HL-60 (cell line): ENCODE data around the gene XXYLT1.
"Not testable (repeated sequence)": the region's sequence is repeated elsewhere in the genome, so short reads cannot be mapped to it uniquely, and the experiment has no call there.

Source experiments
- DNase-seq, 2 experiments: peaks; one replicate each; pipeline ENCODE4 v3.0.0-alpha.2; 2010 to 2020; ENCODE audit warnings: low read depth in 1 of 2, low spot score in 1 of 2
- H3K27ac ChIP-seq: fragments of 250-450 bp; sonication (Bioruptor Pico); replicated peaks from 2 replicates; pipeline ENCODE4 v1.5.1; 2020; ENCODE audit warnings: mild to moderate bottlenecking, moderate library complexity
- H3K27me3 ChIP-seq: fragments of 250-450 bp; sonication (Bioruptor Pico); 2 replicates; pipeline ENCODE4 v1.5.1; 2021; ENCODE audit warnings: mild to moderate bottlenecking, moderate library complexity; ENCODE audit not compliant: insufficient read depth, poor library complexity, severe bottlenecking
- H3K4me3 ChIP-seq: replicated peaks from 2 replicates; pipeline ENCODE4 v1.5.1; 2011; ENCODE audit warnings: mild to moderate bottlenecking, control low read depth, low read length; ENCODE audit not compliant: insufficient read depth
- CTCF ChIP-seq: IDR thresholded peaks from one replicate; pipeline ENCODE4 v1.5.1; 2011; ENCODE audit warnings: low read length, control low read depth, inconsistent platforms; ENCODE audit not compliant: insufficient read depth
- GABPA ChIP-seq: IDR thresholded peaks from 2 replicates; pipeline ENCODE4 v1.6.1; 2012; ENCODE audit warnings: low read depth
- POLR2AphosphoS5 ChIP-seq: IDR thresholded peaks from 2 replicates; pipeline ENCODE4 v1.6.1; 2012; ENCODE audit warnings: low read depth
- REST ChIP-seq: IDR thresholded peaks from 2 replicates; pipeline ENCODE4 v1.6.1; 2012; ENCODE audit warnings: low read depth; ENCODE audit not compliant: insufficient replicate concordance
- SPI1 ChIP-seq: IDR thresholded peaks from 2 replicates; pipeline ENCODE4 v1.6.1; 2012; ENCODE audit warnings: low read depth, mild to moderate bottlenecking, borderline replicate concordance

The XXYLT1 gene

GRCh38 chr3:195219351-195220230 is 51.4 kb downstream of the XXYLT1 start:
- no peak for DNase-seq
- no peaks in the 10 kb centered on the region for H3K27me3 ChIP-seq
- no peak overlapping the region for H3K4me3 ChIP-seq
- no peak overlapping the region for H3K27ac ChIP-seq
- TF ChIP-seq REST (no peak), GABPA (no peak), POLR2AphosphoS5 (no peak), SPI1 (no peak), CTCF (no peak)

GRCh38 chr3:195218331-195218730 is 52.6 kb downstream of the XXYLT1 start:
- DNase-seq, H3K27me3 ChIP-seq, H3K4me3 ChIP-seq, H3K27ac ChIP-seq: not testable (repeated sequence)

GRCh38 chr3:195215576-195215975 is 55.4 kb downstream of the XXYLT1 start:
- not testable (repeated sequence) for H3K4me3 ChIP-seq, H3K27ac ChIP-seq, DNase-seq, H3K27me3 ChIP-seq

- DNase-seq: no peak
- Histone ChIP-seq H3K4me3 (no peak overlapping the region), H3K27ac (no peak overlapping the region), H3K27me3 (no peaks in the 10 kb centered on the region)
- TF ChIP-seq GABPA (no peak), CTCF (no peak), POLR2AphosphoS5 (no peak), SPI1 (no peak), REST (no peak)
These were observed 56.6 kb downstream of the XXYLT1 start for GRCh38 chr3:195214381-195214780.
